AG04449 (cell line): ENCODE data around the gene TM7SF2.

Experiments
- CTCF ChIA-PET: fragments of 350-600 bp; formaldehyde crosslinking; extraction: SDS; loops from one replicate; lab custom pipeline; 2021; ENCODE audit warnings: antibody characterized with exemption; lab: Yijun Ruan, JAX
- POLR2A ChIA-PET: fragments of 400-600, 350-600 bp; formaldehyde crosslinking; extraction: SDS; loops from one replicate; lab custom pipeline; 2020; ENCODE audit warnings: antibody characterized with exemption, inconsistent platforms; lab: Yijun Ruan, JAX
- DNase-seq: peaks from one replicate; pipeline ENCODE4 v3.0.0-alpha.2; 2010; ENCODE audit warnings: low read depth, low spot score
- H3K4me3 ChIP-seq: 2 replicates; pipeline ENCODE4 v1.5.1; 2011; ENCODE audit warnings: low read depth, mild to moderate bottlenecking, control low read depth, low read length
- CTCF ChIP-seq: IDR thresholded peaks from one replicate; pipeline ENCODE4 v1.5.1; 2011; ENCODE audit warnings: mild to moderate bottlenecking, moderate library complexity, low read length, control low read depth, inconsistent platforms; ENCODE audit not compliant: insufficient read depth; ENCODE audit errors: missing control alignments

Gene TM7SF2

DNA sequence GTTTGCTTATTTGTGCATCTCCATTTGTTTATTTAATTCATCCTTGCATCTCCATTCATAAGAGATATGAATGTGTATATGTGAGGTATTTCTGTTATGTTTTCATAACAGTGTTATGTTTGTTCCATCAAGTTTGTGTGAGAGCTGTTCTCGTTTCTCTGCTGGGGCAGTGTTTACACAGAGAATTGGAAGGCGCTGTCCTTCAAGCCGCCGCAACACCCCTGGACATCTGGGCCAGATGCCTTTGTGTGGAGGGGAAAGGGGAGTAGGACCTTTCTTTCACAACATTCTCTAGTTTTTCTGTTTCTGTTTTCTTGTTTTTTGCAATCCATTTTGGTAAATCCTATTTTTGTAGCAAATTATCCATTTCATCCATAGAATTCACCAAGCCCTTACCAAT is 7.0 kb upstream of the TM7SF2 start:
- TF ChIP-seq CTCF = no peak
- no peak for DNase-seq
- ChIA-PET CTCF (interaction anchor here (0.6 to 4.8 kb wide), 2 partner anchors 8 to 258 kb away, joined by 3 to 51 read pairs; partner anchors contain the start of gene TM7SF2), POLR2A (no interaction called here)
- H3K4me3 ChIP-seq = no peak overlapping the region

DNA sequence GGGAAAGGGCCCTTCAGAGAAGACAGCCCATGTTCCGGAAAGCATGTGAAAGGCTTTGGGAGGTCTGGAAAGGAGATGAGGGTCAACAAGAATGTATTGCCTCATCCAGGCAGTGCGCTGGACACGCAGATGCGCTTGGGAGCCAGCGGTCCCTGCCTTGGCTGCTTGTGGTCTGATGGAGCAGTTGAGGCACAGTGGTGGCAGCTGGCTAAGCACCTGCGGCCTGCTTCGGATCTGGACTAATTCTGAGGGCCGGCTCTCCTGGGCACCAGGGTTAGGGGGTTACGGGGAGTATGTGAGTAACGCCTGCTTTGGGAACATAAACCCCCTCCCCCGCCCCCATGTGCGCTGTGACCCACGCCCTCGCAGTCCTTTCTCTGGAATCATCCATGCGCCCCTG is 4.6 kb upstream of the TM7SF2 start:
- no peak overlapping the region for H3K4me3 ChIP-seq
- TF ChIP-seq CTCF = no peak
- no peak for DNase-seq
- POLR2A ChIA-PET = no interaction called here
- CTCF ChIA-PET = interaction anchor here (6.4 to 7.0 kb wide), 2 partner anchors 10 to 13 kb away, joined by 72 to 169 read pairs; partner anchors contain the start of genes FAU, MRPL49, VPS51 and ZNHIT2

- no peak for TF ChIP-seq CTCF
- ChIA-PET CTCF (interaction anchor here (6.4 to 7.0 kb wide), 2 partner anchors 11 to 12 kb away, joined by 72 to 169 read pairs; partner anchors contain the start of genes FAU, MRPL49, VPS51 and ZNHIT2), POLR2A (no interaction called here)
- no peak for DNase-seq
- no peak overlapping the region for H3K4me3 ChIP-seq
These were observed 3.8 kb upstream of the TM7SF2 start for GRCh38 chr11:65107751-65108468.

DNA sequence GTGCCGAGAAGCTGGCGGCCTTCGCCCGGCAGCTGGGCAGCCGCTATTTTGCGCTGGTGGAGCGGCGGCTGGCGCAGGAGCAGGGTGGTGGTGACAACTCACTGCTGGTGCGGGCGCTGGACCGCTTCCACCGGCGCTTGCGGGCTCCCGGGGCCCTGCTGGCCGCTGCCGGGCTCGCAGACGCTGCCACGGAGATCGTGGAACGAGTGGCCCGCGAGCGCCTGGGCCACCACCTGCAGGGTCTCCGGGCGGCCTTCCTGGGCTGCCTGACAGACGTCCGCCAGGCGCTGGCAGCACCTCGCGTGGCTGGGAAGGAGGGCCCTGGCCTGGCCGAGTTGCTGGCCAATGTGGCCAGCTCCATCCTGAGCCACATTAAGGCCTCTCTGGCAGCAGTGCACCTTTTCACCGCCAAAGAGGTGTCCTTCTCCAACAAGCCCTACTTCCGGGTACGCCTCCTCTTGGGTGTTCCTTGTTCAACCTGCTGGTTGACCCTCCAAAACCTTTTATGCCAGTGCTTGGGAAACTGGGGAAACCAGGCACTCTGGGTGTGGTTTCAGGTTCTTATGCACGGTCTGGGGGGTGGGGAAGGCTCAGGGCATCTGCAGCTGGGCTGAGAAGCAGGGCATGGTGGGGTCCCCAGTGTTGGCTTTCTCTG is 3.1 kb upstream of the TM7SF2 start:
- no peak overlapping the region for H3K4me3 ChIP-seq
- CTCF ChIA-PET = interaction anchor here (0.7 to 7.0 kb wide), 3 partner anchors 11 to 183 kb away, joined by 3 to 169 read pairs (median 72); partner anchors contain the start of genes FAU, MRPL49, VPS51 and ZNHIT2
- POLR2A ChIA-PET = no interaction called here
- DNase-seq = no peak
- no peak for TF ChIP-seq CTCF

DNA sequence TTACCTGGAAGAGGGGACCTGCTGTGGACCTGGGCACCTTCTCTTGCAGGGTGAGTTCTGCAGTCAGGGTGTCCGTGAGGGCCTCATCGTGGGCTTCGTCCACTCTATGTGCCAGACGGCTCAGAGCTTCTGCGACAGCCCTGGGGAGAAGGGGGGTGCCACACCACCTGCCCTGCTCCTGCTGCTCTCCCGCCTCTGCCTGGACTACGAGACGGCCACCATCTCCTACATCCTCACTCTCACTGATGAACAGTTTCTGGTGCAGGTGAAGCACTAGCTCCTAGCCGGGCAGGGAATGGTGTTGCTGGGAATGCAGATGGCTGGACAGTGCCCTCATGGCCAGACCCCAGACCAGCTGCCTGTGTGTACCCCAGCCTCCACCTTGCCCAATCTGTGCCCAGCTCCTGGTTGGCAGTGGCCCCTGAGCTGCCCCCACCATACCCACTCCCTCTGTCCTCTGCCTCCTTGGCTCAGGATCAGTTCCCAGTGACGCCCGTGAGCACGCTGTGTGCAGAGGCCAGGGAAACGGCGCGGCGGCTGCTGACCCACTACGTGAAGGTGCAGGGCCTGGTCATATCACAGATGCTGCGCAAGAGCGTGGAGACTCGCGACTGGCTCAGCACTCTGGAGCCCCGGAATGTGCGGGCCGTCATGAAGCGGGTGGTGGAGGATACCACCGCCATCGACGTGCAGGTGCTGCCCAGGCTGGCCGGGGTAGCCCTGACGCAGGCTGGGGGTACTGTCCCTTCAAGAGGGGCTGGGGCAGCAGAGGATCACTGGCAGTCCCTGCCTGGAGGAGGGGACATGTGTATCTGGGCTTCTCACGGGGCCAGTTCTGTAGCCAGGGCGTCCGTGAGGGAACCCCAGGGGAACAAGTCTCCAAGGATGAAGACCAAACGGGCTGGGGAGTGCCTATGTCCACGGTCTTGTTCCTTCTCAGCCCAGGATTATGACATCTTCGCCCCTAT is 2.2 kb upstream of the TM7SF2 start:
- ChIA-PET POLR2A (interaction anchor here (1.0 kb wide), 1 partner anchor 13 kb away, joined by 8 read pairs; the partner anchor contains the start of gene VPS51), CTCF (interaction anchor here (0.7 to 7.0 kb wide), 22 partner anchors 6 to 264 kb away, joined by 3 to 169 read pairs (median 4); partner anchors contain the start of genes ARL2, CAPN1, CDCA5 and FAU)
- no peak overlapping the region for H3K4me3 ChIP-seq
- no peak for TF ChIP-seq CTCF
- no peak for DNase-seq
